ENCODE results near the gene GLS. TPM values are rescaled to one million over a fixed set of nuclear protein-coding genes. Genes with fewer than 3 reads are reported as not detected.

Gene GLS
- total RNA-seq, 4 donors from 2014 or later: 111 to 235 (median 146) TPM

DNA sequence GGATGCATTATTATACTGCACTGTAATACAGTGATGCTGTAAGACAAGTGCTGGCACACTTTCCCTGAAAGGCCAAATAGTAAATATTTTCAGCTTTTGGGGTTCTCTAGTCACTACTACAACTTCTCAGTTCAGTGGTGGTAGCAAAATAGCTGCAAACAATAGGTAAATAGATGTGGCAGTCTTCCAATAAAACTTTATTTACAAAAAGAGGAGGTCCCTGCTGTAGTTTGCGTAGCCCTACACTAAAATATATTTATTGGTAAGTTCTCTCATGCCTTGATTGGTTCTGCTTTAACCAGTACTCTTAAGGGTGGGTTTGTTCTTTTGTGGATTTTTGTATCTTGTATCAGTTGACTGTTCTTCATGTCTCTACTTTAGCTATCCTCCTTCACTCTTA, 7.8 kb downstream of the GLS start:
- TF ChIP-seq, protein P1, sequence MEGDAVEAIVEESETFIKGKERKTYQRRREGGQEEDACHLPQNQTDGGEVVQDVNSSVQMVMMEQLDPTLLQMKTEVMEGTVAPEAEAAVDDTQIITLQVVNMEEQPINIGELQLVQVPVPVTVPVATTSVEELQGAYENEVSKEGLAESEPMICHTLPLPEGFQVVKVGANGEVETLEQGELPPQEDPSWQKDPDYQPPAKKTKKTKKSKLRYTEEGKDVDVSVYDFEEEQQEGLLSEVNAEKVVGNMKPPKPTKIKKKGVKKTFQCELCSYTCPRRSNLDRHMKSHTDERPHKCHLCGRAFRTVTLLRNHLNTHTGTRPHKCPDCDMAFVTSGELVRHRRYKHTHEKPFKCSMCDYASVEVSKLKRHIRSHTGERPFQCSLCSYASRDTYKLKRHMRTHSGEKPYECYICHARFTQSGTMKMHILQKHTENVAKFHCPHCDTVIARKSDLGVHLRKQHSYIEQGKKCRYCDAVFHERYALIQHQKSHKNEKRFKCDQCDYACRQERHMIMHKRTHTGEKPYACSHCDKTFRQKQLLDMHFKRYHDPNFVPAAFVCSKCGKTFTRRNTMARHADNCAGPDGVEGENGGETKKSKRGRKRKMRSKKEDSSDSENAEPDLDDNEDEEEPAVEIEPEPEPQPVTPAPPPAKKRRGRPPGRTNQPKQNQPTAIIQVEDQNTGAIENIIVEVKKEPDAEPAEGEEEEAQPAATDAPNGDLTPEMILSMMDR (IDR thresholded peaks at IDR 0.05): no peak
- ATAC-seq (ENCODE audit: low FRiP score): no peak
- no peak for DNase-seq (ENCODE audit: low spot score)

DNA sequence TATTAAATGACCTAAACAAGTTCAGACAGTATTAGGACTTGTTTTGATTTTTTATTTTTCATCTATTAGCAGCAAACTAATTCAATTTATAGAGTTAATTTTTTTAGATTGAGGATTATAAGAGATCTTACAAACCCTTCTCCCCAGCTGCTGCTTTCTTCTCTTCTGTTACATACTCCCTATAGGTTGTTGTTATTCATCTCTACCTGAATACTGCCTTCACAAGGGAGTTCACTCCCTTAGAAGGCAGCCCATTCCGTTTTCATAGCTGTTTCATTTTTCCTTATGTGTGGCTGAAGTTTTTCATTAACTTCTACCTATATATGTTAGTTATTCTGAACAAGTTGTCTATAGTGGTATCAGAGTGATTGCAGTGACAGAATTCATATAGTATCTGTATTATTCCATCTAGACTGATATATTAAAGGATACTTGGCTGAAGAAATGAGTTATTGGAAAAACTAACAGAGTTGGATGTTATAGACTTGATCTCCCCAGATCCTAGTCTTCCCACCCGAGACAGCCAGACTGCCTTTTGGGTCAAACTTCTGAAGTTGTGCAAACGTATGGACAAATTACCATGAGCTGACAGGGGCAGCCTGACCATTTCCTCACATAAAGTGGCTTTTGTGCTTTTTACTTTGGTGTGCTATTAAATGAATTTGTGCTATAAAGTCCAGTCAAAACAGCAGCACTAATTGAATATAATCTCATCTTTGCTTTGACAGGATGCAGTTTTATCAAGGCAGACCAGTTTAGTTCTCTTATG, 8.7 kb downstream of the GLS start:
- no peak for ATAC-seq (ENCODE audit: low FRiP score)
- DNase-seq (ENCODE audit: low spot score): no peak
- TF ChIP-seq, protein P1 (IDR thresholded peaks at IDR 0.05): no peak

DNA sequence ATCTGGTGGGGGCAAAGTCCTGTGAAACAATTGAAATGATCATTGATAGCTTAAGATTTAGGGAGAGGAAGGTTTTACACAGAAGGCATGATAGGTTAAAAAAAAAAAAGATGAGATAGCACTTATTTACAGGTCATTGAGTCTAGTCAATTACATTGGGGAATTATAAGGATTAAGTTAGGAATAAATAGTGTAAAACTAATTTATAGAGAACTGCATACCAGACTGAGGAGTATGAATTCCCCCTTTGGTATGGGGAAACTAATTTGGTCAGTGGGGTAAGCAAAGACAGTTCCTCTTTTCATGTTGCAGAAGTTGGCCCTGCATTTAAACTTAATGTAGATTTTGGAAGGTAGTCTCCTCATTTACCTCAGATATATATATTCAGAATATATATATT, 10.8 kb downstream of the GLS start:
- TF ChIP-seq, protein P1 (IDR thresholded peaks at IDR 0.05): no peak
- ATAC-seq (ENCODE audit: low FRiP score) (no peak), DNase-seq (ENCODE audit: low spot score) (no peak)

DNA sequence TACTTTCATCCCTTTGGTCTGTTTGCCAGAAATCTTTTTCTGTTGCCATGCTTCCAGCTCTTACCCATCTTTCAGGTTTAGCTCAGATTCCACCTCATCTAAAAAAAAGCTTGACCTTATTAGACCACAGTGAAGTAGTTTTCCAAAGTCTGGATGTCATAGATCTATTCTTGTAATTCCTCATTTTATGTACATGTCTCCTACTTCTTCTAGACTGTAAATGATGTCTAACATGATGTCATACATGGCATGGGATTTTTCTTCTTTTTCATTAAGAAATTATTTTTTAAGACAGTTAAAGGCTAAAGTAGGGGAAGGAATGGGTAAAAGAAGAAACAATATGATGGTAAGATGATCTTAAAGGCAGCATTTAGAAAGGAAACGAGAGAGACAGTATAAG, 11.3 kb downstream of the GLS start:
- DNase-seq (ENCODE audit: low spot score) (no peak), ATAC-seq (ENCODE audit: low FRiP score) (no peak)
- TF ChIP-seq, protein P1 (IDR thresholded peaks at IDR 0.05): no peak

DNA sequence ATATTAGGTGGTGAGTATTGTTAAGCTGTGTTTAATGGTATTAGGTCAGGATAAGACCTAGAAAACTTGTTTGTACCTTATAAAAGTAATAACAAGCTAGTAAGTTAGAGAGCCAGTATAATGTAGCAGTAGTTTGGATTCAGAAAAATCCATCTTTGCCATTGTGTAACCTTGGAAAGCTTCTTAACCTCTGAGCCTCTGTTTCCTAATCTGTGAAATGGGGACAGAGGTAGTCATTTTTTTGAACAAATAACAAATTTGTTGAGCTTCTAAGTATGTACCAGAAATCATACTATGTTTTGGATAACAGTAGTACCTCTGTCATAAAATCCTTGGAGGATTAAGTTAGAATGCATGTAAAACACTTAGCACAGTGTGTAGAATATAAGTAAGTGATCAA, 12.5 kb downstream of the GLS start:
- ATAC-seq (ENCODE audit: low FRiP score) (no peak), DNase-seq (ENCODE audit: low spot score) (no peak)
- TF ChIP-seq, protein P1 (IDR thresholded peaks at IDR 0.05): no peak

DNA sequence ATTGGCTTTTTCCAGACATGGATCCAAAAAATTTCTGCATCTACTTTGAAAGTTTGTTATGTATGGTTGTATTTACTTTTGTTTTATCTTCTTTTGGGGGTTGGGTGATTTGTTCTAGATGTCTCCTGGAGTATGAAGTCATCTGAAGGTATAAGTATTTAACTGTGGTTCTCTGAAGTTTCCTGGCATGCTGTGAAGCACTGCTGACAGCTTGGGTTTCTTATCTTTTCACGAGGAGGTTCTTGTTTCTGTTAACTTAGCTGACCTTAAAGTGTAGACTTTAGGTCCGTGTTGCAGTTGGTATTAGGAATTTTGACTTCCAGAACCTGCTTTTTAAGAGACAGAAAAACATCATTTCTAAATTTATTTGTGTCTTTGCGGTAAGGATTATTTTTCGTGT, 15.9 kb downstream of the GLS start:
- ATAC-seq (ENCODE audit: low FRiP score) (peak; percentile 56), DNase-seq (ENCODE audit: low spot score) (no peak)
- TF ChIP-seq, protein P1 (IDR thresholded peaks at IDR 0.05): no peak

Measured in omental fat pad (tissue), 4 donors.